Mesodermal cell (in vitro differentiated cells): Measurements from ENCODE around the gene FNTB.

Source experiments
- H3K27ac ChIP-seq: 2 replicates; pipeline ENCODE4 v1.7.0; 2013; ENCODE audit warnings: mild to moderate bottlenecking, low read depth, low read length, moderate library complexity; ENCODE audit not compliant: severe bottlenecking
- H3K36me3 ChIP-seq: 2 replicates; pipeline ENCODE4 v1.7.1; 2013; ENCODE audit warnings: mild to moderate bottlenecking, low read length, moderate library complexity; ENCODE audit not compliant: control insufficient read depth, insufficient read depth
- H3K4me1 ChIP-seq: one replicate; pipeline ENCODE4 v1.7.1; 2013; ENCODE audit warnings: mild to moderate bottlenecking, low read length; ENCODE audit not compliant: insufficient read depth, control insufficient read depth, poor library complexity, severe bottlenecking
- H3K4me3 ChIP-seq: 2 replicates; pipeline ENCODE4 v1.7.0; 2013; ENCODE audit warnings: low read length, control low read depth, mild to moderate bottlenecking; ENCODE audit not compliant: insufficient read depth, poor library complexity, severe bottlenecking; ENCODE audit errors: extremely low read depth
- H3K9me3 ChIP-seq: 2 replicates; pipeline ENCODE4 v1.7.1; 2013; ENCODE audit warnings: mild to moderate bottlenecking, low read length, moderate library complexity; ENCODE audit not compliant: control insufficient read depth
- WGBS, 2 experiments: methylation state at CpG; one replicate each; pipeline ENCODE4 v1.1.5; 2013; ENCODE audit warnings: missing lambda C conversion rate in 2 of 2; ENCODE audit not compliant: insufficient coverage in 2 of 2; 5-methylcytosine and 5-hydroxymethylcytosine counted together

The FNTB gene

GRCh38 chr14:65040666-65041433 is 54.2 kb downstream of the FNTB start:
- H3K27ac ChIP-seq = no peak overlapping the region
- WGBS, 2 experiments = 100% methylated on average over 2 to 4 of the region's 9 CpGs
- H3K4me3 ChIP-seq = no peak overlapping the region
- H3K36me3 ChIP-seq = peaks cover 34% of the 10 kb centered on the region
- H3K9me3 ChIP-seq = no peaks in the 10 kb centered on the region
- H3K4me1 ChIP-seq = peaks cover 5% of the 10 kb centered on the region

- H3K27ac ChIP-seq = no peak overlapping the region
- 93 to 97% methylated on average over 5 to 6 of the region's 7 CpGs for WGBS, 2 experiments
- no peak overlapping the region for H3K4me3 ChIP-seq
- no peaks in the 10 kb centered on the region for H3K9me3 ChIP-seq
- H3K36me3 ChIP-seq = peaks cover 40% of the 10 kb centered on the region
- H3K4me1 ChIP-seq = peaks cover 5% of the 10 kb centered on the region
Observed at GRCh38 chr14:65041434-65041915, 54.8 kb downstream of the FNTB start.

- Histone ChIP-seq H3K4me1 (peaks cover 5% of the 10 kb centered on the region), H3K9me3 (no peaks in the 10 kb centered on the region), H3K36me3 (peaks cover 44% of the 10 kb centered on the region), H3K27ac (no peak overlapping the region), H3K4me3 (no peak overlapping the region)
- 87% methylated on average over 3 of the region's 3 CpGs; no CpG with 5 or more reads in 1 of the 2 experiments for WGBS, 2 experiments
Observed at GRCh38 chr14:65042296-65042695, 55.6 kb downstream of the FNTB start.

GRCh38 chr14:65042731-65043372 is 56.2 kb downstream of the FNTB start:
- H3K4me1 ChIP-seq = peaks cover 5% of the 10 kb centered on the region
- H3K36me3 ChIP-seq = peaks cover 49% of the 10 kb centered on the region
- no peak overlapping the region for H3K4me3 ChIP-seq
- 76 to 92% methylated on average over 3 to 6 of the region's 8 CpGs for WGBS, 2 experiments
- H3K27ac ChIP-seq = no peak overlapping the region
- no peaks in the 10 kb centered on the region for H3K9me3 ChIP-seq

GRCh38 chr14:65043893-65044595 is 57.3 kb downstream of the FNTB start:
- WGBS, 2 experiments = 97 to 100% methylated on average over 6 to 11 of the region's 12 CpGs
- H3K36me3 ChIP-seq = peaks cover 57% of the 10 kb centered on the region
- H3K9me3 ChIP-seq = no peaks in the 10 kb centered on the region
- no peak overlapping the region for H3K27ac ChIP-seq
- H3K4me1 ChIP-seq = peaks cover under 1% of the 10 kb centered on the region
- no peak overlapping the region for H3K4me3 ChIP-seq

GRCh38 chr14:65044596-65044959 is 57.9 kb downstream of the FNTB start:
- H3K9me3 ChIP-seq = no peaks in the 10 kb centered on the region
- H3K27ac ChIP-seq = no peak overlapping the region
- H3K4me1 ChIP-seq = no peaks in the 10 kb centered on the region
- H3K4me3 ChIP-seq = no peak overlapping the region
- peaks cover 57% of the 10 kb centered on the region for H3K36me3 ChIP-seq
- WGBS, 2 experiments = 91 to 97% methylated on average over 5 to 6 of the region's 9 CpGs

DNA sequence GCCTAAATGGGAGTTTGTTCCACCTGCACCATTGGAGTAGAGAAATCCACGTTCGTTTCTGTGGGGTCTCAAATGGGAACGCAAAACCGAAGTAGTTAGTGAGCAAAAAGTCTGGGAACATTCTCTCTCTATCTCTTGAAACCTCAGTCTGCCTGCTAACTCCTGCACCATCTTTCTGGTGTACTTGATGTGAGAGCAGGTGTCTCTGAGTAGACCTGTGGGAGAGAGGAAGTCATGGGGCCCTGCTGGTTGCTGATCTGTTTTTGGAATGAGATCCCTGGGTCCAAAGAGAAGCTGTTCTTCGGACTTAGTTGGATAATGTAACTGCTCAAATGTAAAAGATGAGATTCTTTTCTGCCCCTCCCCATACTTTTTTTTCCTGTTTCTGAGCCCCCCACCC is 58.3 kb downstream of the FNTB start:
- WGBS, 2 experiments = 100% methylated on average over 4 of the region's 5 CpGs; no CpG with 5 or more reads in 1 of the 2 experiments
- no peak overlapping the region for H3K27ac ChIP-seq
- no peak overlapping the region for H3K4me3 ChIP-seq
- H3K9me3 ChIP-seq = no peaks in the 10 kb centered on the region
- peaks cover 57% of the 10 kb centered on the region for H3K36me3 ChIP-seq
- H3K4me1 ChIP-seq = no peaks in the 10 kb centered on the region

DNA sequence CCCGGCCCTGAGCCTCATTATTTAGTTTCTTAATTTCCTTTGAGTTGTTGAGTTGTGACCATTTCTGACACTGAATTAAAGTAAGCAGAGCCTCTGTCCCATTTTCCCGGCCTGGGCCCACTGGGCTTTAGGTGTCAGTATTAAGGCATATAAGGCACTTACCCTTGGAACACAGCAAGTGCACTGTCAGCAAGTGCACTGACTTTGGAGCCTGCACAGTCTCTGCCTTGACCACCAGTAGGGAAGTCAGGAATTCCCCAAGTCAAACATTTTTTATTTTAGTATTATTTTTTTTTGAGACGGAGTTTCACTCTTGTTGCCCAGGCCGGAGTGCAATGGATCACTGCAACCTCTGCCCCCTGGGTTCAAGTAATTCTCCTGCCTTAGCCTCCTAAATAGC is 59.0 kb downstream of the FNTB start:
- Histone ChIP-seq H3K27ac (no peak overlapping the region), H3K4me3 (no peak overlapping the region), H3K36me3 (peaks cover 52% of the 10 kb centered on the region), H3K4me1 (no peaks in the 10 kb centered on the region), H3K9me3 (no peaks in the 10 kb centered on the region)
- WGBS, 2 experiments = 90 to 100% methylated on average over 2 of the region's 4 CpGs

DNA sequence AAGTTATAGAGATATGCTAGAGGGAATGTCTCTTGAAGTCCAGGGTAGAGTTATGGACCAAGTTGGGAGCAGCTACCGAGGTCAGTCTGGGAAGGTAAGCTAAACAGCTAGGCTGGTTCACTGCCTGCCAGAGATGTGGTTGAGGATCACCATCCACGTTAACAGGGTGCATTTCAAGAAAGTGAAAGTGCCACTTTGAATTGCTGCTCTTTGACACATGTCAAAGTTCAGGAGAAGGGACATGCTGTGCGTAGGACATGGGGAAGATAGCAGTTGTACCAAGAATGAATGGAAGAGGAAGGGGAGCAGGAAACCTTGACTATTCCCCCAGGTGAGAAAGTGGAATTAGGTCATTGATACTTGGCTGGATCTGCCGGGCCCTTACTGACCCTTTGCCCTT is 66.1 kb downstream of the FNTB start:
- H3K27ac ChIP-seq = no peak overlapping the region
- H3K9me3 ChIP-seq = no peaks in the 10 kb centered on the region
- H3K4me3 ChIP-seq = no peak overlapping the region
- WGBS, 2 experiments = 92 to 94% methylated on average over 3 to 4 of the region's 4 CpGs
- H3K4me1 ChIP-seq = no peaks in the 10 kb centered on the region
- peaks cover 29% of the 10 kb centered on the region for H3K36me3 ChIP-seq

DNA sequence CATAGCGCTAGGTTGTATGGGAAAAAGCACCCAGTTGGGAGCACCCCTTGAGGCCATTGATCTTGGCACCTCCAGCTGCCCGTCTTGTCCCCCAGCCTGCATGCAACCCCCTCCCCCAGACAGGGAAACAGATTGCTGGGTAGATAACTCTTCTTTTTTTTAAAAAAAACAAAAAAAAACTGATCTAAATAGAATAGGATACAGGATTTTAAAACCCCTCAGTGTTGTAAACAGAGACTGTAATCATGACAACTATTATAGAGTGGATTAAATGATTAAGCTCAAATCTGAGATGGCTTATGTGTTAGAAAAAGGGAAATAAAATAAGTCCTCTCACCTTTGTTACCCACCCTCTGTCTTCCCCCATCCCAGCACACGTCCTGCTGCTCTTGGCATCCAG is 66.8 kb downstream of the FNTB start:
- 100% methylated on average over 1 of the region's 3 CpGs; no CpG with 5 or more reads in 1 of the 2 experiments for WGBS, 2 experiments

More for the DNA sequence above, 66.8 kb downstream of the FNTB start:
- no peak overlapping the region for H3K4me3 ChIP-seq
- H3K27ac ChIP-seq = no peak overlapping the region
- peaks cover 22% of the 10 kb centered on the region for H3K36me3 ChIP-seq
- H3K4me1 ChIP-seq = no peaks in the 10 kb centered on the region
- no peaks in the 10 kb centered on the region for H3K9me3 ChIP-seq
